Neural progenitor cell (in vitro differentiated cells): ENCODE measurements around the gene FCRLA.

Source experiments
- CTCF ChIP-seq: fragments of 200-600 bp; sonication (generic); IDR thresholded peaks from 2 replicates; pipeline ENCODE4 v1.5.1; 2017; ENCODE audit warnings: antibody characterized with exemption, mild to moderate bottlenecking
- EZH2phosphoT487 ChIP-seq: fragments of 200-600 bp; sonication (generic); IDR thresholded peaks from 2 replicates; pipeline ENCODE4 v1.6.1; 2017; ENCODE audit warnings: antibody characterized with exemption

GRCh38 chr1:161731981-161732718, 25.1 kb downstream of the FCRLA start:
- TF ChIP-seq CTCF: no peak
- no peak for TF ChIP-seq EZH2phosphoT487
